Measurements from ENCODE around the gene PDSS2. TPM values are rescaled to one million over a fixed set of nuclear protein-coding genes. Genes with fewer than 3 reads are reported as not detected.
A peak's percentile ranks its signal among the peaks of the same experiment; 100 is the strongest.

PDSS2 gene
- total and polyA plus RNA-seq, 4 donors: 6.6 to 19.8 (median 15.6) TPM

GRCh38 chr6:107114926-107115694 is 344.3 kb downstream of the PDSS2 start, which contains the start of gene BEND3:
BEND3 (minus strand) TSS chr6:107115515; CDS start chr6:107099285, 16,230 bp downstream.
- no peaks in the 10 kb centered on the region for H3K9me3 ChIP-seq (ENCODE audit: control insufficient read depth in 4 of 4, insufficient read depth in 3 of 4, low read length in 3 of 4)
- peaks cover 0 to 5% (median 3%) of the 10 kb centered on the region in 3 donors for H3K27me3 ChIP-seq (ENCODE audit: control insufficient read depth in 3 of 3, insufficient read depth in 3 of 3, low read length in 2 of 3)
- peaks cover 0 to 18% (median under 1%) of the 10 kb centered on the region in 5 donors for H3K4me1 ChIP-seq (ENCODE audit: control insufficient read depth in 5 of 5, insufficient read depth in 5 of 5, low read length in 5 of 5)
- H3K9ac ChIP-seq (ENCODE audit: insufficient read depth in 1 of 2, low read length in 2 of 2): peak within 1 kb of the TSS in 1 of 2 donors; percentile 34
- peak within 1 kb of the TSS; percentile 68 to 83 for H3K27ac ChIP-seq (ENCODE audit: low read depth in 1 of 2, low read length in 1 of 2)
- H3K36me3 ChIP-seq (ENCODE audit: control insufficient read depth in 4 of 4, insufficient read depth in 4 of 4, low read length in 4 of 4): no peaks in the 10 kb centered on the region
- ATAC-seq (ENCODE audit: insufficient read depth, low FRiP score) (peak; percentile 7), DNase-seq (peak; percentile 43 to 65 (median 63))
- TF ChIP-seq CTCF (IDR thresholded peaks at IDR 0.05; ENCODE audit: control extremely low read depth, extremely low read depth): no peak
- 0 to 1% methylated on average over 69 to 109 of the region's 109 CpGs for WGBS, 2 donors
- H3K4me3 ChIP-seq: peak within 1 kb of the TSS; percentile 77

- H3K27ac ChIP-seq (ENCODE audit: low read depth in 1 of 2, low read length in 1 of 2): peak overlapping the region; percentile 53 to 68
- peak; percentile 42 for TF ChIP-seq CTCF (IDR thresholded peaks at IDR 0.05; ENCODE audit: control extremely low read depth, extremely low read depth)
- H3K4me3 ChIP-seq: peak overlapping the region; percentile 60
- ATAC-seq (ENCODE audit: insufficient read depth, low FRiP score) (peak; percentile 96), DNase-seq (peak; percentile 88 to 94 (median 89))
- no peaks in the 10 kb centered on the region for H3K36me3 ChIP-seq (ENCODE audit: control insufficient read depth in 4 of 4, insufficient read depth in 4 of 4, low read length in 4 of 4)
- H3K9ac ChIP-seq (ENCODE audit: insufficient read depth in 1 of 2, low read length in 2 of 2): peak overlapping the region in 1 of 2 donors; percentile 20
- peaks cover 0 to 5% (median 3%) of the 10 kb centered on the region in 3 donors for H3K27me3 ChIP-seq (ENCODE audit: control insufficient read depth in 3 of 3, insufficient read depth in 3 of 3, low read length in 2 of 3)
- no peaks in the 10 kb centered on the region for H3K9me3 ChIP-seq (ENCODE audit: control insufficient read depth in 4 of 4, insufficient read depth in 3 of 4, low read length in 3 of 4)
- 0 to 1% methylated on average over 33 to 116 of the region's 116 CpGs for WGBS, 2 donors
- peaks cover 0 to 18% (median 3%) of the 10 kb centered on the region in 5 donors for H3K4me1 ChIP-seq (ENCODE audit: control insufficient read depth in 5 of 5, insufficient read depth in 5 of 5, low read length in 5 of 5)
Measured at GRCh38 chr6:107114213-107114925, 345.0 kb downstream of the PDSS2 start.

GRCh38 chr6:107110200-107110599 is 349.2 kb downstream of the PDSS2 start:
- H3K36me3 ChIP-seq (ENCODE audit: control insufficient read depth in 4 of 4, insufficient read depth in 4 of 4, low read length in 4 of 4): no peaks in the 10 kb centered on the region
- H3K4me1 ChIP-seq (ENCODE audit: control insufficient read depth in 5 of 5, insufficient read depth in 5 of 5, low read length in 5 of 5): peaks cover 0 to 9% (median 3%) of the 10 kb centered on the region in 5 donors
- 32 to 48% methylated on average over 1 of the region's 1 CpG for WGBS, 2 donors
- no peak overlapping the region for H3K4me3 ChIP-seq
- no peaks in the 10 kb centered on the region for H3K9me3 ChIP-seq (ENCODE audit: control insufficient read depth in 4 of 4, insufficient read depth in 3 of 4, low read length in 3 of 4)
- no peak overlapping the region for H3K27ac ChIP-seq (ENCODE audit: low read depth in 1 of 2, low read length in 1 of 2)
- H3K27me3 ChIP-seq (ENCODE audit: control insufficient read depth in 3 of 3, insufficient read depth in 3 of 3, low read length in 2 of 3): no peaks in the 10 kb centered on the region
- H3K9ac ChIP-seq (ENCODE audit: insufficient read depth in 1 of 2, low read length in 2 of 2): no peak overlapping the region
- no peak for TF ChIP-seq CTCF (IDR thresholded peaks at IDR 0.05; ENCODE audit: control extremely low read depth, extremely low read depth)
- peak in 2 of 3 donors; percentile 18 to 29 for DNase-seq
- ATAC-seq (ENCODE audit: insufficient read depth, low FRiP score): no peak

Data from lung (tissue), 12 donors.